Measurements from ENCODE around the gene SORT1. TPM values are rescaled to one million over a fixed set of nuclear protein-coding genes. Genes with fewer than 3 reads are reported as not detected.

Gene SORT1
- polyA plus RNA-seq, 1 experiment: 38.6 TPM

- Histone ChIP-seq H3K27me3 (ENCODE audit: control insufficient read depth, insufficient read depth, low read length) (no peaks in the 10 kb centered on the region), H3K36me3 (ENCODE audit: control insufficient read depth, insufficient read depth, low read length) (no peaks in the 10 kb centered on the region; the same call in none of the 2 replicates), H3K4me3 (ENCODE audit: low read depth, low read length) (no peak overlapping the region)
- no peak for DNase-seq (ENCODE audit: low read depth)
- TF ChIP-seq CTCF (IDR thresholded peaks at IDR 0.05; ENCODE audit: insufficient read depth, low read depth, low read length): no peak
- ChIA-PET CTCF (interaction anchor here (0.7 to 7.5 kb wide), 12 partner anchors 8 to 270 kb away, joined by 3 to 77 read pairs (median 4); partner anchors contain the start of genes CELSR2, PSRC1 and SORT1), POLR2A (no interaction called here)
These were observed 135.3 kb downstream of the SORT1 start for GRCh38 chr1:109262231-109263055.

GRCh38 chr1:109261578-109261977 is 136.1 kb downstream of the SORT1 start:
- no peak for TF ChIP-seq CTCF (IDR thresholded peaks at IDR 0.05; ENCODE audit: insufficient read depth, low read depth, low read length)
- CTCF ChIA-PET: interaction anchor here (0.7 to 1.5 kb wide), 3 partner anchors 60 to 138 kb away, joined by 3 to 5 read pairs (median 3); no protein-coding TSS in a partner anchor
- no peak for DNase-seq (ENCODE audit: low read depth)
- Histone ChIP-seq H3K4me3 (ENCODE audit: low read depth, low read length) (no peak overlapping the region), H3K36me3 (ENCODE audit: control insufficient read depth, insufficient read depth, low read length) (no peaks in the 10 kb centered on the region; the same call in none of the 2 replicates), H3K27me3 (ENCODE audit: control insufficient read depth, insufficient read depth, low read length) (no peaks in the 10 kb centered on the region)
- POLR2A ChIA-PET: no interaction called here

GRCh38 chr1:109261006-109261405 is 136.7 kb downstream of the SORT1 start:
- no peak overlapping the region for H3K4me3 ChIP-seq (ENCODE audit: low read depth, low read length)
- H3K36me3 ChIP-seq (ENCODE audit: control insufficient read depth, insufficient read depth, low read length): no peaks in the 10 kb centered on the region; the same call in none of the 2 replicates
- ChIA-PET CTCF (interaction anchor here (0.7 to 1.5 kb wide), 3 partner anchors 60 to 139 kb away, joined by 3 to 5 read pairs (median 3); no protein-coding TSS in a partner anchor), POLR2A (no interaction called here)
- DNase-seq (ENCODE audit: low read depth): no peak
- TF ChIP-seq CTCF (IDR thresholded peaks at IDR 0.05; ENCODE audit: insufficient read depth, low read depth, low read length): no peak
- H3K27me3 ChIP-seq (ENCODE audit: control insufficient read depth, insufficient read depth, low read length): no peaks in the 10 kb centered on the region

- no peaks in the 10 kb centered on the region; the same call in none of the 2 replicates for H3K36me3 ChIP-seq (ENCODE audit: control insufficient read depth, insufficient read depth, low read length)
- TF ChIP-seq CTCF (IDR thresholded peaks at IDR 0.05; ENCODE audit: insufficient read depth, low read depth, low read length): no peak
- no peaks in the 10 kb centered on the region for H3K27me3 ChIP-seq (ENCODE audit: control insufficient read depth, insufficient read depth, low read length)
- ChIA-PET POLR2A (no interaction called here), CTCF (interaction anchor here (1.0 to 1.5 kb wide), 5 partner anchors 9 to 273 kb away, joined by 3 to 4 read pairs (median 3); no protein-coding TSS in a partner anchor)
- DNase-seq (ENCODE audit: low read depth): no peak
- no peak overlapping the region for H3K4me3 ChIP-seq (ENCODE audit: low read depth, low read length)
These were observed 137.8 kb downstream of the SORT1 start for GRCh38 chr1:109259674-109260557.

Other genes starting within 250 kb of the SORT1 start
- gene SARS1, start 184.0 kb downstream of the SORT1 start, polyA plus RNA-seq (2011; rRNA removed): 411 and 428 TPM in 2 replicates
- gene CELSR2, start 148.4 kb downstream of the SORT1 start, polyA plus RNA-seq (2011; rRNA removed): 0.82 and 0.98 TPM in 2 replicates
- gene PSRC1, start 114.8 kb downstream of the SORT1 start, polyA plus RNA-seq (2011; rRNA removed): 17.9 and 25.9 TPM in 2 replicates
- gene MYBPHL, start 90.9 kb downstream of the SORT1 start, polyA plus RNA-seq (2011; rRNA removed): 0.06 TPM in 1 of 2 replicates, not detected in the other
- 151 and 226 TPM in 2 replicates for gene PSMA5, start 28.5 kb upstream of the SORT1 start, polyA plus RNA-seq (2011; rRNA removed)
- 58.8 and 73.1 TPM in 2 replicates for gene SYPL2, start 68.6 kb upstream of the SORT1 start, polyA plus RNA-seq (2011; rRNA removed)
- 5.7 and 8.7 TPM in 2 replicates for gene ATXN7L2, start 86.0 kb upstream of the SORT1 start, polyA plus RNA-seq (2011; rRNA removed)
- gene CYB561D1, start 96.2 kb upstream of the SORT1 start, polyA plus RNA-seq (2011; rRNA removed): 8.2 and 10.8 TPM in 2 replicates
- gene AMIGO1, start 111.8 kb upstream of the SORT1 start, polyA plus RNA-seq (2011; rRNA removed): 2.9 and 3.4 TPM in 2 replicates
- not detected in 2 replicates for gene GPR61, start 142.0 kb upstream of the SORT1 start, polyA plus RNA-seq (2011; rRNA removed)
- 4.7 and 9.6 TPM in 2 replicates for gene GNAI3, start 150.7 kb upstream of the SORT1 start, polyA plus RNA-seq (2011; rRNA removed)
- gene GNAT2, start 221.7 kb upstream of the SORT1 start, polyA plus RNA-seq (2011; rRNA removed): 0.09 and 0.15 TPM in 2 replicates
- gene AMPD2, start 221.9 kb upstream of the SORT1 start, polyA plus RNA-seq (2011; rRNA removed): 43.1 and 86.9 TPM in 2 replicates

Data from BJ (cell line).